GM12872 (cell line): ENCODE results near the gene HSF5.

Experiments used
- TF ChIP-seq, protein P1 (sequence below): IDR thresholded peaks from 3 replicates; pipeline ENCODE4 v1.5.1; 2011; ENCODE audit warnings: low read depth, mild to moderate bottlenecking, low read length, moderate library complexity; ENCODE audit not compliant: insufficient read depth

Gene HSF5

DNA sequence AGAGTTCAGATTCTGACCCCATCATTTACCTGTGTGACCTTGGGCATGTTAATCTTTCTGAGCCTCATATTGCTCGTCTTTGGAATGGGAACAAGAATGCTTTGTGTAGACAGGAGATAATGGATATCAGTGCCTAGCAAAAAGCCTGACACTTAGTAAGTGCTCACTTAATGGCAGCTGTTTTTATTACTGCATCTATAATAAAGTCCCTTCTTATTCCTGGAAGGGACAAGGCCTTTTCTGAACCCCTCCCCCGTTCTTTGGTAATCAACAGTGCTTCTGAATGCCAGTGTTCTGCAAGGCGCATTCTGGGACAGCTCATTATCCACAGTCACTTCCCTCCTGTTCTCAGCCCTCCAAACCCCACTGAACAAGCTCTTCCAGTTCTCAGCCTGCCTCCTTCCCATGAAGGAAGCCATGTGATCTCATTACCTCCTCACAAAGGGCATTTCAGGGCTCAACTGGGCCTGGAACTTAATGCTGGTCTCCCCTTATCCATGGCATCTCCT, 111.1 kb downstream of the HSF5 start:
- TF ChIP-seq, protein P1, sequence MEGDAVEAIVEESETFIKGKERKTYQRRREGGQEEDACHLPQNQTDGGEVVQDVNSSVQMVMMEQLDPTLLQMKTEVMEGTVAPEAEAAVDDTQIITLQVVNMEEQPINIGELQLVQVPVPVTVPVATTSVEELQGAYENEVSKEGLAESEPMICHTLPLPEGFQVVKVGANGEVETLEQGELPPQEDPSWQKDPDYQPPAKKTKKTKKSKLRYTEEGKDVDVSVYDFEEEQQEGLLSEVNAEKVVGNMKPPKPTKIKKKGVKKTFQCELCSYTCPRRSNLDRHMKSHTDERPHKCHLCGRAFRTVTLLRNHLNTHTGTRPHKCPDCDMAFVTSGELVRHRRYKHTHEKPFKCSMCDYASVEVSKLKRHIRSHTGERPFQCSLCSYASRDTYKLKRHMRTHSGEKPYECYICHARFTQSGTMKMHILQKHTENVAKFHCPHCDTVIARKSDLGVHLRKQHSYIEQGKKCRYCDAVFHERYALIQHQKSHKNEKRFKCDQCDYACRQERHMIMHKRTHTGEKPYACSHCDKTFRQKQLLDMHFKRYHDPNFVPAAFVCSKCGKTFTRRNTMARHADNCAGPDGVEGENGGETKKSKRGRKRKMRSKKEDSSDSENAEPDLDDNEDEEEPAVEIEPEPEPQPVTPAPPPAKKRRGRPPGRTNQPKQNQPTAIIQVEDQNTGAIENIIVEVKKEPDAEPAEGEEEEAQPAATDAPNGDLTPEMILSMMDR = no peak

GRCh38 chr17:58376472-58377000, 111.7 kb downstream of the HSF5 start:
- TF ChIP-seq, protein P1 = no peak

- TF ChIP-seq, protein P1 = no peak
These were observed 112.4 kb downstream of the HSF5 start for GRCh38 chr17:58375811-58376210.

- TF ChIP-seq, protein P1 = no peak
These were observed 113.0 kb downstream of the HSF5 start for GRCh38 chr17:58375256-58375655.

- TF ChIP-seq, protein P1 = no peak
These were observed 114.3 kb downstream of the HSF5 start for GRCh38 chr17:58373923-58374322.

DNA sequence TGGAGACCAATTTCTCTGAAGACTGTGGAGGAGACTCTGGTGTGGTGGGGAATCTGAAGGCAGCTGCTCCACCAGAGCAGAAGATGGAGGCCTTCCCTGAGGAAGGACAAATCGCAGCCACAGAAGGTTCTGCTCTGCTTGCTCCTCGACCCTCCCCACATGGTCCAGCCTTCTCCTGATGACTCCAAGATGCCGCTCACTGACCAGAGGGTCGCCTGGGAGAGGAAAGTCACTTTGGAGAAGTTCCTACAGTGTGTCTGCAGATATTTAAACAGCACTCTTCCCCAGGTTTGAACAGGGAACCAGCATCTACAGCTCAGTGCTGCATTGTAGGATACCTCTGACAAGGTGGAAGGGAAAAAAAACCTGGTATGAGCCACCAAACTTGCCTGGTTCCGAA, 115.2 kb downstream of the HSF5 start:
- TF ChIP-seq, protein P1 = no peak

GRCh38 chr17:58371300-58371950, 116.8 kb downstream of the HSF5 start:
- TF ChIP-seq, protein P1 = no peak
